ENCODE results near the gene AIG1.

DNA sequence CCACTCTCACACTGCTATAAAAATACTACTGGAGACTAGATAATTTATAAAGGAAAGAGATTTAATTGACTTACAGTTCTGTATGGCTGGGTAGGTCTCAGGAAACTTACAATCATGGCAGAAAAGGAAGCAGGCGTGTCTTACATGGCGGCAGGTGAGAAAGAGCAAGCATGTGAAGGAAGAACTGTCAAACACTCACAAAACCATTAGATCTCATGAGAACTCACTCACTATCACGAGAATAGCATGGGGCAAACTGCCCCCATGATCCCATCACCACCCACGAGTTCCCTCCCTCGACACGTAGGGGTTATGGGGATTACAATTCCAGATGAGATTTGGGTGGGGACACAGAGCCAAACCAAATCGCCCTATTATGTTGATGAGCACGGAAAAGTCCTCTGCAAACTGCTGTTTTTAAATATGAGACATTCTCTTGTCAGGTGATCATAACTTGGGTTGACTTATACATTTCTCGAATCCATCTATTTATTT is 133.5 kb downstream of the AIG1 start:
- TF ChIP-seq, protein P1, sequence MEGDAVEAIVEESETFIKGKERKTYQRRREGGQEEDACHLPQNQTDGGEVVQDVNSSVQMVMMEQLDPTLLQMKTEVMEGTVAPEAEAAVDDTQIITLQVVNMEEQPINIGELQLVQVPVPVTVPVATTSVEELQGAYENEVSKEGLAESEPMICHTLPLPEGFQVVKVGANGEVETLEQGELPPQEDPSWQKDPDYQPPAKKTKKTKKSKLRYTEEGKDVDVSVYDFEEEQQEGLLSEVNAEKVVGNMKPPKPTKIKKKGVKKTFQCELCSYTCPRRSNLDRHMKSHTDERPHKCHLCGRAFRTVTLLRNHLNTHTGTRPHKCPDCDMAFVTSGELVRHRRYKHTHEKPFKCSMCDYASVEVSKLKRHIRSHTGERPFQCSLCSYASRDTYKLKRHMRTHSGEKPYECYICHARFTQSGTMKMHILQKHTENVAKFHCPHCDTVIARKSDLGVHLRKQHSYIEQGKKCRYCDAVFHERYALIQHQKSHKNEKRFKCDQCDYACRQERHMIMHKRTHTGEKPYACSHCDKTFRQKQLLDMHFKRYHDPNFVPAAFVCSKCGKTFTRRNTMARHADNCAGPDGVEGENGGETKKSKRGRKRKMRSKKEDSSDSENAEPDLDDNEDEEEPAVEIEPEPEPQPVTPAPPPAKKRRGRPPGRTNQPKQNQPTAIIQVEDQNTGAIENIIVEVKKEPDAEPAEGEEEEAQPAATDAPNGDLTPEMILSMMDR (IDR thresholded peaks at IDR 0.05; ENCODE audit: borderline replicate concordance, extremely low read depth, low read length, poor library complexity, severe bottlenecking) = no peak
- no peak for TF ChIP-seq EZH2 (IDR thresholded peaks at IDR 0.05; ENCODE audit: borderline replicate concordance, low read depth, low read length, severe bottlenecking)
